HEK293T (cell line): Measurements from ENCODE around the gene CDRT4.

Experiments
- ARNT ChIP-seq: fragments of 450-650 bp; IDR thresholded peaks from 2 replicates; pipeline ENCODE4 v1.6.1; 2017; ENCODE audit warnings: mild to moderate bottlenecking
- SUZ12 ChIP-seq: fragments of 450-650 bp; IDR thresholded peaks from 2 replicates; pipeline ENCODE4 v1.6.1; 2016; ENCODE audit warnings: mild to moderate bottlenecking

- no peak for TF ChIP-seq ARNT
- TF ChIP-seq SUZ12: no peak
These were observed 78.9 kb downstream of the CDRT4 start for GRCh38 chr17:15388356-15389041.
